GM18498 (cell line): ENCODE measurements around the gene ELMO2.

ENCODE experiments used
- ATAC-seq: cut with Tn5 transposase; IDR thresholded peaks from one replicate; pipeline ENCODE4 v1.9.1; 2021; ENCODE audit warnings: mild to moderate bottlenecking, moderate library complexity; ENCODE audit not compliant: unreplicated experiment

ELMO2 gene

GRCh38 chr20:46406200-46406985 lies at the start of gene ELMO2:
Gene ELMO2 (minus strand): TSS chr20:46406615. CDS start chr20:46394482, 12,133 bp downstream.
- peak; percentile 85 for ATAC-seq

- no peak for ATAC-seq
Measured at GRCh38 chr20:46455729-46456128, 49.3 kb upstream of the ELMO2 start.

GRCh38 chr20:46446851-46447250 lies 40.4 kb upstream of the ELMO2 start:
- ATAC-seq: no peak

GRCh38 chr20:46439837-46440236 lies 33.4 kb upstream of the ELMO2 start:
- ATAC-seq: no peak

- no peak for ATAC-seq
Measured at GRCh38 chr20:46438156-46438750, 31.8 kb upstream of the ELMO2 start.

GRCh38 chr20:46435146-46435545 lies 28.7 kb upstream of the ELMO2 start:
- no peak for ATAC-seq

- ATAC-seq: no peak
Measured at GRCh38 chr20:46434597-46434996, 28.2 kb upstream of the ELMO2 start.

- ATAC-seq: no peak
Measured at GRCh38 chr20:46433051-46433450, 26.6 kb upstream of the ELMO2 start.

- no peak for ATAC-seq
Measured at GRCh38 chr20:46430921-46431712, 24.7 kb upstream of the ELMO2 start.

- ATAC-seq: no peak
Measured at GRCh38 chr20:46427384-46427783, 21.0 kb upstream of the ELMO2 start.

GRCh38 chr20:46423882-46424482 lies 17.6 kb upstream of the ELMO2 start:
- ATAC-seq: no peak

- ATAC-seq: no peak
Measured at GRCh38 chr20:46423342-46423741, 16.9 kb upstream of the ELMO2 start.

GRCh38 chr20:46420878-46421277 lies 14.5 kb upstream of the ELMO2 start:
- no peak for ATAC-seq

- no peak for ATAC-seq
Measured at GRCh38 chr20:46419882-46420281, 13.5 kb upstream of the ELMO2 start.

GRCh38 chr20:46416839-46417238 lies 10.4 kb upstream of the ELMO2 start:
- no peak for ATAC-seq

GRCh38 chr20:46416421-46416820 lies 10.0 kb upstream of the ELMO2 start:
- no peak for ATAC-seq

- ATAC-seq: no peak
Measured at GRCh38 chr20:46415773-46416172, 9.4 kb upstream of the ELMO2 start.

- no peak for ATAC-seq
Measured at GRCh38 chr20:46414608-46415007, 8.2 kb upstream of the ELMO2 start.

GRCh38 chr20:46411637-46412036 lies 5.2 kb upstream of the ELMO2 start:
- ATAC-seq: no peak

GRCh38 chr20:46408281-46408731 lies 1.9 kb upstream of the ELMO2 start:
- ATAC-seq: no peak

- no peak for ATAC-seq
Measured at GRCh38 chr20:46407671-46407996, 1.2 kb upstream of the ELMO2 start.
